ENCODE results near the gene NETO1.

Gene NETO1

GRCh38 chr18:72867746-72868584, at the start of gene NETO1:
TSS of gene NETO1 (minus strand) at chr18:72867987. CDS start at chr18:72867291, 696 bp downstream.
- no peak for DNase-seq (ENCODE audit: low read depth)

GRCh38 chr18:72910045-72910444, 42.3 kb upstream of the NETO1 start:
- DNase-seq (ENCODE audit: low read depth): no peak

GRCh38 chr18:72908181-72908580, 40.4 kb upstream of the NETO1 start:
- no peak for DNase-seq (ENCODE audit: low read depth)

GRCh38 chr18:72903033-72903432, 35.2 kb upstream of the NETO1 start:
- no peak for DNase-seq (ENCODE audit: low read depth)

GRCh38 chr18:72899338-72899737, 31.6 kb upstream of the NETO1 start:
- no peak for DNase-seq (ENCODE audit: low read depth)

- DNase-seq (ENCODE audit: low read depth): no peak
Measured at GRCh38 chr18:72898870-72899269, 31.1 kb upstream of the NETO1 start.

- no peak for DNase-seq (ENCODE audit: low read depth)
Measured at GRCh38 chr18:72895548-72895947, 27.8 kb upstream of the NETO1 start.

- DNase-seq (ENCODE audit: low read depth): no peak
Measured at GRCh38 chr18:72878561-72878960, 10.8 kb upstream of the NETO1 start.

GRCh38 chr18:72878143-72878542, 10.4 kb upstream of the NETO1 start:
- DNase-seq (ENCODE audit: low read depth): no peak

- no peak for DNase-seq (ENCODE audit: low read depth)
Measured at GRCh38 chr18:72871091-72871490, 3.3 kb upstream of the NETO1 start.

GRCh38 chr18:72869226-72870185, 1.7 kb upstream of the NETO1 start:
- DNase-seq (ENCODE audit: low read depth): no peak

GRCh38 chr18:72868585-72869225, 918 bp upstream of the NETO1 start:
- DNase-seq (ENCODE audit: low read depth): no peak

- no peak for DNase-seq (ENCODE audit: low read depth)
Measured at GRCh38 chr18:72866901-72867745, 664 bp downstream of the NETO1 start.

- no peak for DNase-seq (ENCODE audit: low read depth)
Measured at GRCh38 chr18:72866442-72866900, 1.3 kb downstream of the NETO1 start.

- DNase-seq (ENCODE audit: low read depth): no peak
Measured at GRCh38 chr18:72863754-72864153, 4.0 kb downstream of the NETO1 start.

- no peak for DNase-seq (ENCODE audit: low read depth)
Measured at GRCh38 chr18:72859088-72859487, 8.7 kb downstream of the NETO1 start.

GRCh38 chr18:72849671-72850070, 18.1 kb downstream of the NETO1 start:
- no peak for DNase-seq (ENCODE audit: low read depth)

GRCh38 chr18:72848503-72849237, 19.1 kb downstream of the NETO1 start:
- no peak for DNase-seq (ENCODE audit: low read depth)

GRCh38 chr18:72847771-72848170, 20.0 kb downstream of the NETO1 start:
- DNase-seq (ENCODE audit: low read depth): no peak

GRCh38 chr18:72846736-72847533, 20.9 kb downstream of the NETO1 start:
- no peak for DNase-seq (ENCODE audit: low read depth)

Data from CMK (cell line).